SKM-1 (cell line): ENCODE data around the gene STUM.

Source experiments
- DNase-seq: peaks from one replicate; lab custom pipeline; 2025; ENCODE audit not compliant: unreplicated experiment; lab: John Stamatoyannopoulos, UW

STUM gene

DNA sequence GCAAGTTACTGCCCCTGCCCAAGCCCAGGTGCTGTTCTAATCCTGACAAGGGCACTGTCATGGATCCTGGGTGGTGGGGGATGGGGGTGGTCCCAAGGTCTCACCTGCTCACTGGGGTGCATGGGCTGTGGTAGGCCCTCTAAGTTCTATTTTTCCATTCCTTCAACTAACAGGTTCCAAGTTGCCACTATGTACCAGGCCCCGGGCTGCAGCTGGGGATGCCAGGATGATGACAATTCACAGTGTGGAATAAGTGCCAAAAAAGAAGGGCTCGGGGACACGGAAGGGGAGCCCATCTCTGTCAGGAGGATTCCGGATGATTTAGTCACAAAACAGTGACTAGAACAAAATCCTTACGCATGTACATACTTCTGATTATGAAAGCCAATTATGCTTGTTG lies 76.0 kb downstream of the STUM start:
- no peak for DNase-seq

DNA sequence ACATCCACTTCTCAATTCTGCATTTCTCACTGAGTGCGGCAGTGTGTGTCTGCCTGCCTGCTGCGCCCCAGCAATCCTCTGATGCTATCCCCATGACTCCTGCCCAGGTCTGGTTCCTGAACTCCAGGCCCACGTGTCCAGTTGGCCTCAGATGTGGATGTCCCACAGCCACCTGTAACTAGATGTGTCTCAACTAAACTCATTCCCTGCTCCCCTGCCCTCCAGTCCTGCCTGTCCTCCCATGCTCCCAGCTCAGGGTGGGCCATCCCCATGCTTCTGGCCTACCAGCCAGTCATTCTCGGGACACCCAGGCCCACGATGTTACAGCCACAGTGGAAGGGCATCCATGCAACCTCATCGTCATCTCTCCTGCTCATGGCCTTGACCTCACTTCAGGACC lies 76.8 kb downstream of the STUM start:
- DNase-seq: no peak

DNA sequence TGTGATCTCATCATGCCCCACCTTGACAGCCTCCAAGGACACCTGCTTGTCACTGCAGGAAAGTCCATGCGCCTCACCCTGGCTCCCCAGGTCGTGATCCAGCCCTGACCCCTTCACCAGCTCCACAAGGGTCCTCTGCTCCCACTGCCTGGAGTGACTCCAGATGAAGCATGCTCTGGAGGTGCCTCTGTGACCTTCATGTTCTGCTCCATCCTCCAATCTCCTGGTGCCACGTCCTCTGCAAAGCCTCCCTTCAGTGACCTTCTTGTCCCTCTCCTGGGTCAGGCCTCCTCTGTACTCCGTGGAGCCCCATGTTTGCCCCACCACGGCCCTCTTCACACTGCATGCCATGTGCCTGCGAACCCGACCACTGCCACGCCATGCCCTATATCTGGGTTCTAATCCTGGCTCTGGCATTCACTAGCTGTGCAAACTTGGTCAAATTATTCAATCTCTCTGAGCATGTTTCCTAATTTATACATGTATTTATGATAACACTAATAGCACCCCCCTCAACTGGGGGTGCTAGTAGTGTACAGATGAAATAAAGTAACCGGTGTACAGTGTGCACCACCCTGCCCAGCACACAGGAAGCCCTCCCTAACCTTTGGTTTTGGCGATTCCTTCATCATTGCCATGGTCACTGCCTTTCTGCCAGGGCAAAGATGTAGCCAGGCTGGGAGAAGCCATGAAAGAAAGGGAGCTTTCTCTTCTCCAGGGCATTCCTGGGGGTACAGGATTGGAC lies 77.4 kb downstream of the STUM start:
- DNase-seq: no peak

DNA sequence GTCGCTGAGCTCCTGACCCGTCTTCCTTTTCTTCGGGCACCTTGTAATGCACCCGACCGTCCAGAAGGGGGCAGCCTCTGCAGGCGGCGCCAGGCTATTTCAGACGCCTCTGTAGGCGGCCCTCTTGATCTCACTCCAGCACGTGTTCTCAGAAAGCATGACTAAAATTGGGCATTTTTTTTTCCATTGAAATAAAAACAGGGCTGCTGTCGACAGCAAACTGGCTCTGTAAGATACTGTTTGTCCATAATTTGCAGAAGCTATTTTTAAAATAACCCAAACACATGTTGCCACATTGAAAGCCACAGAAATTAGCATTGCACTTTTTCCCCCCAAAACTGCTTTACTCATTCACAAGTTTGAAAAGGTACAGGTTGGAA lies 78.0 kb downstream of the STUM start:
- DNase-seq: peak; percentile 82

DNA sequence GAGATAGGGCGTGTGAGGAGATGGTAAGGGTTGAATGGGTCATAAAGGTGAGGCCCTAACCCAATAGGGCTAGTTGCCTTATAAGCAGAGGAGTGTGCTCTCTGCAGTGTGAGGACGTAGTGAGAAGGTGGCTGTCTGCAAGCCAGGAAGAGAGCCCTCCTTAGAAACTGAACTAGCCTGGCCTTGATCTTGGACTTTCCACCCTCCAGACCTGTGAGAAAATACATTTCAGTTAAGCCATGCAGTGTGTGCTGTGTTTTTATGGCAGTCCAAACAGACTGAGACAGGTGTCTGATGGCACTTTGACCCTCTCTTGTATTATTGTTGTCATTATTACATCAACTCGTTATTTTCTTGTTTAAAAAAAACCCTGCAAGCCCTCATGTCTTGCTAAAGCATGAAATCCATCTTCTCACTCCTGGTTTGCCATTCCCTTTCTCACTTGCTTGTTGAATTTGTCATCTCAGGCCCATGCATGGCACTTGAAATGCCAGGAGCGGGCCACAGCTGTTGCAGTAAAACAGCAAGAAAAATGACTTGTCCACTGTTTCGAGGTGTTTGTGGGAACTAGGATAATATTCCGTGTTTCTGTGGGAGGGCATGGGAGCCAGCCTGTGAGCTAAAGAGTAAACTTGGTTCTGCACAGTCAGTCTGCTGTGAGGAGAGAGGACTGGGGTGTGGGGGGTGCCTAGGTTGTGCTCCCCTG lies 78.6 kb downstream of the STUM start:
- no peak for DNase-seq

DNA sequence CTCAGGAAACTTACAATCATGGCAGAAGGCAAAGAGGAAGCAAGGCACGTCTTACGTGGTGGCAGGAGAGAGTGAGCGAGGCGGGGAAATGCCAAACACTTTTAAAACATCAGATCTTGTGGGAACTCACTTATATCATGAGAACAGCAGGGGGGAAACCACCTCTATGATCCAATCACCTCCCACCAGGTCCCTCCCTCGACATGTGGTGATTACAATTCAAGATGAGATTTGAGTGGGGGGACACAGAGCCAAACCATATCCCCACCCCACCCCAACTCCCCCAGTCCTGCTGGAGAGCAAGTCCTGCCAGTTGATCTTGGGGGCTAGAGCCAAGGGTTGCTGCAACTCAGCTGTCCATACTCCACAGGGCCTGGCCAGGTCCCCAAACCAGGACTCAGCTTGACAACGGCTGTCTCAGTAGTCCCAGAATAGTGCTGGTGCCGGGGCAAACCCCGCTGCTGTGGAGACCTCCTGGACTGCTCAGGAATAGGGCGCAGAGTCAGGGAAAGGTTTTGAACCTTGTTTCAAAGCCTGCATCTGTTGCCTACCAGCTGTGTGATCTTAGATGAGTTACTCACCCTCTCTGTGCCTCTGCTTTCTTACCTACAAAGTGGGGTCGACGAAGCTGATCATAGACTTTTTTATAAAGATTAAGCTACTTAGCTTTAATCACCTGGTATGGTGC lies 79.5 kb downstream of the STUM start:
- DNase-seq: no peak

DNA sequence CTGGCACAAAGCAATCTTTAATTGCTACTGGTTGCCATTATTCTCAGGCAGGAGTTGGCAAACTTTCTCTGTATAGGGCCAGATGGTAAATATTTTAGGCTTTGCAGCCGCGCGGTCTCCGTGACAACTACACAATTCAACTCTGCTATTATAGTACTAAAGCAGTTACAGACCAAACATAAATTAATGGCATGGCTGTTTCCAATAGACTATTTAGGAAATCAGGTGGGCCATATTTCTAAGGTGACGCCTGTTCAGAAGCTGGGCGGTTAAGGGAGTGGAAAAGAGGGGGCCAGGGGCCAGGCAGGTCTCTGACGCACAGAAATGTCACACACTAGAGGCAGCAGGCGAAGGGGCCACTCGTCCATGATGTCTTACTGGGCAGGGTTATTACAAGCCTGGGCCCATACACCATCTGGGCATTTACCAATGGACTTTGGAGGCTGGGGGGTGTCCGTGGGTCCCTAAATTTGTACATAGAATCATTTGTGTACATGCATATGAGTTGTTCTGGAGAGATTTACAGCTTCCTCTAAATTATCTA lies 80.1 kb downstream of the STUM start:
- DNase-seq: no peak

DNA sequence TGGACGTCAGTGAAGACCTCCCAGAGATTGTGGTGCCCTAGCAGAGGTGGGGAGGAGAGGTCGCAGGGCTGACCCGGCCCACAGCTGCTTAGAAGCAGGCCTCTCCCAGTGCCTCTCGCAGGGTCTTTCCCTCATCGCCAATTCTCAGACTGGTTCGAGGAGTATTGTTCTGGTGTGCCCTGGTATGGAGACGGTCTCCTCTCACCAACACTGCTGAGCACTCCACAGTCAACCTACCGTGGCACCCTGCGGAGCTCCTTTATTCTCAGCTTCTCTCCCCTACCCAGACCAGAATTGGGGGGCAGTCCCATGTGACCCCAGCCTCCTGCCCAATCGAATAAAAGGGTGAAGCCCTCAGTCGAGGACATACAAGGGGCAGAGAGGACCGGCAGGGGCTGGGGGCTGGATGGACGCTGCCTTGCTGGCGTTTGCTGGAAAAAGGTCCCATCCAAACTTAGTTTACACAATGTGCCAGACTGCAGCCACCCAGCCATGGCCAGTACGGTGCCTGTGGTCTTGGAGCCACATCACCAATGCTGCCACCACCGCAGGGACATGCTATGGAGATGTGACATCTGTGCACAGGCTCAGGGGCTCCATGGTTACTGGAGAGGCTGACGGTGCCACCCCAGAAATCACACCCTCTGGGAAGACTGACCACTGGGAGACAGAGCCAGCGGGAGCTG lies 80.8 kb downstream of the STUM start:
- DNase-seq: no peak

DNA sequence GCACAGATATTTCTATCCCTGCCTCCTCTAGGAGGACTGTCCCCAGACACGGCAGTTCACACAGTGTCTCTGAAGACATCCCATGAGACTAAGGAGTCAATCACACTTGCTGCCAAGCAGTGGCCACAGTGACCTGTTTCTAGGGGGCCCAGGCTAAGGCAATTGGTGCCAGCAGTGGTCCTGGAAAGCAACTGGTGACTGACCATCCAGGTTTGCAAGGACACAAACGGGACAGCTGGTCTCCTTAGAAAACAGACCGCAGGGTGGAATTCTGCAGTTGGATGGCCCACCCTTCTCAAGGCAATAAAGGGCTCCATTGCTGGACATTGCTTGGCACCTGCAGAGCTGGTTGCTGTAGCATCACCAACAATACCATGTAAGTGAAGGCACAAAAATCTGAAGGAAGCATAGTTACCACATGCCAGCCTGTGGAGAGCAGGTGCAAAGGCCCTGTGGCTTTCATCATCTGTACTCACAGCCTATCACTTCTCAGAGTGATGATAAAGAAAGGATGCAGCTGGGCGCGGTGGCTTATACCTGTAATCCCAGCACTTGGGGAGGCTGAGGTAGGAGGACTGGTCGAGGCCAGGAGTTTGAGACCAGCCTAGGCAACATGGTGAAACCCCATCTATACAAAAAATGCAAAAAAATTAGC lies 81.5 kb downstream of the STUM start:
- no peak for DNase-seq

DNA sequence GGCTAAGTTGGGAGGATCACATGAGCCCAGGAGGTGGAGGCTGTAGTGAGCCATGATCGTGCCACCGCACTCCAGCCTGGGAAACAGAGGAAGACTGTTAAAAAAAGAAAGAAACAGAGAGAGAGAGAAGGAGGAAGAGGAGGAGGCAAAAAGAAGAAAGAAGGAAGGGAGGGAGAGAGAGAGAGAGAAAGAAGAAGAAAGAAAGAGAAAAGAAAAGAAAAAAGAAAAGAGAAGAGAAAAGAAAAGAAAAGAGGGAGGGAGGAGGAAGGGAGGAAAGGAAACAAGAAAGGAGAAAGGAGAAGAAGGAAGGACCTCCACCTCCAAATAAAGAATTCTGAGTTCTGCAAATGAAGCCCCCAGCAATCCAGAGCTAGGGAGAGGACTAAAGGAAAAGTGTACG lies 82.0 kb downstream of the STUM start:
- DNase-seq: no peak

DNA sequence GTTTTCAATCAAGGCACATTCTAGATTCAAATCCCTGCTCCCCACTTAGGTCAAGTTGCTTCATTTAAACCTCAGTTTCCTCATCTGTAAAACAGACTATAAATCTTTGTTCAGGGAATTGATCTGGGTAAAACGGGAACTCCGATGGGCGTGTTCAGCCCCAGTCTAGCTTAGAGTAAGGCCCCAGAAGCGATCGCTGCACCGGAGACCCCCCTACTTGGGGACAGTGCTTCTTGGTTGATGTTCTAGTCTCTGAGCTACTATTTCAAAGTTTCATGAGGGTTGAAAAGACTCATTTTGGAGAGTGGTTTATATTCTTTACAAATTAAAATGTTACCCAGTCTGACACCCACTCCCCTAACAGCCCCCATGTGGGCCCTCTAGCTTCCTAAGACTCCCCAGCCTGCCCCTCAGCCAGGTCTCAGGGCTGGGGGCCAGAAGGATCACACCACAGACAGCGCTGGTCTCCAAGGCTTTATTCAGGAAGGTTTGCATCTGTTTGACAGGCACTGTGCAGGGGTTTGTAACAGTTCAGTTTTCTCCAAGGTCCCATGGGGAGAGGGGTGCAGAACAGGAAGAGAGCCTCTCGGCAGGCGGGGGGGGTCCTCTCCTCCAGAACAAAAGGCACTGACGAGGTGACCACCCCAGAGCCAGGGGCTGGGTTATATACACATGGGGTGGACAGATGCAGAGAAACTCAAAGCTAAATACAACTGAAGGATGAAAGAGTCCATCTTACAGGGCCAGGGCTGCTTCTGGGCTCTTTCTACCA lies 82.9 kb downstream of the STUM start:
- no peak for DNase-seq

DNA sequence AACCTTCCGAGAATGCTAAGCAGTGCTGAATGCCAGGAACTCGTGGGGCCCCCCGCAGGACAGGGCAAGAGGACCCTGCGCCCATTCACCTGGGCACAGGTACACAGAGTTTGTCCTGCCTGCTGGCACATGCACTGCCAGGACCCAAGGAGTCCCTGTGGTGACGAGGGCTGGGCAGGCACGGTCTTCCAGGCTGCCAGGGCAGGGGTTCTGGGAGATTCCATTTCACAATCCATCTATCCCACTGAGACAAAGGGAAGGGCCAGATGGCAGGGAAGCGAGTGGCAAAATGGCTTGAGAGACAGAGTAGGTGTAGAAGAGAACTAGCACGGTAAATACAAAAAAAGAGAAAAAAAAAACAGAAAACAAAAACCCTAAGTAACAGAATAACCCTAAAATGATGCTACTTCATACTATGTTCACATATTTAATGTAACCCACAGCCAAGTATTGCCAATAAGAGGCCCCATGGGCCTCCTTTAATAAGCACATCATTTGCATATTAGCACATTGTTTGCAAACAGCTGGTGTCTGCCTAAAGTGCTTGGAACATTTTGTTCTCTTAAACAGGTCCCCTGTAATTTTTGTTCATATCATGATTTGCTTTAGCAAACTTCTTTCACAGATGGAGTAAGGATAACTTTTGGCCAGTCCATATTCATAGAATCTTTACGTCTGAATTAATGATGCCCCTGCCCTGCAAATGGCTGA lies 83.8 kb downstream of the STUM start:
- DNase-seq: no peak

DNA sequence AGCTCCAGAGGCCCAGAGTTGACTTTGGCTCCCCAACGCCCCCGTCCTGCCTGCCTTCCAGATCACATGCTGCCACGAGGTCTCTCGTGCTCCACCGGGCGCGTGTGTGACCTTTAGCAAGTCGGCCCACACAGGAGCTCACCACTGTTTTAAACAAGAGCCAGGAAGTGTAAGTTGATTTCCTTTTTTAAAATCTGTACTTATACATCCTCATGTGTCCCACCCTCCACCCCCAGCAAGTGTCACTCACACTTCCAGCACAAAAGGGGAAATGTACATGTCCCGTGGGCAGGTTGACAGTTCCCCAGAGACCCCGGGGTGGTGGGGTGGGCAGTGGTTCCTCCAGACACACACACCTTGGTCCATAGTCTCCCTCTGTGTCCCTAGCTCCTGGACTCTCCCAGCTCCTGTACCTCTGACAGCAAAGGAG lies 84.4 kb downstream of the STUM start:
- no peak for DNase-seq

DNA sequence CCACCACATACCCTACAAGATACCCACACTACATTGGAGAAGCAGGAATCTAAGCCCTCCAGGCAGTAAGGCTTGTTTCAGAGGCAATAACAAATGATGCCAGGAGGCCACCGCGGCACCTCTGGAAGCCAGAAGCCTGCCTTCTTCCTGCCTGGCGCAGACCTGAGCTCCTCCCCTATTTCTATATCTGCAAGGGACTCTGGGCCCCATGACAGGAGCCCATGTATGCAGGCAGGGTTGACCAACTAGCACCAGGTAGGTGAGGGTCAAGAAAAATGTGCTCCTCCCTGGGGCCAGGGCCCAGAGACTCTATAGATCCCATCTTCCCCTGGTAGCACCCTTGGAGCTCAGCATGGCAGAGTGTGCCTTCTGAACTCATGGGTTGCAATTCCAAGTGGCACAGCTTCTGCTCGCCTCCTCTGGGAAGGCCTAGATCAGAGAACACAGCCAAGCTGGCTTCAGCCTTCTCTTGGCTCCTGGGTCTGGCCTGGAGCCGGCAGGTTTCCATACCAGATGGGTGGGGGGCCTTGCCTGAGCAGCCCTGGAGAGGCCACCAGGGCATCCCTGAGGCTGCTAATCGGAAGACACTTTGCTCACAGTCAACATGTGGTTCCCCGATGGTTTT lies 85.1 kb downstream of the STUM start:
- no peak for DNase-seq

DNA sequence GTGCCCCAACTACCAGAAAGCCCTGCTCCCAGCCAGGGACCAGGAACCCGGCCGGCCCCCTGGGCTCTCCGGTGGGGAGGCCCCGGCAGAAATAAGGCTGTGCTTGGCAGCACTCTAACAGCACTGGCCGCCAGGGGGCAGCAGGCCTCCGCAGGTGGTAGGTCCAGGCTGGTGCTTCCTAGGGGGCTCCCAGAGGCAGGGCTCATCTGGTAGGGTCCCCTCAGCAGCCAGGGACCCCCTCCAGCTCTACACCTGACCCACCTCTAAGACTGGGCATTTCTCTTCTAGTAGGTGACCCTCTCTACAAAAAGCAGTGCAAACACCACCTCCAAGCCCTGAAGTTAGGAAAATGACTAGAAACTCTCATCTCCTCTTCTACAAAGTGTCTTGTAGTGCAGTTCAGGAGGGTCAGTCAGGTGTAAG lies 85.6 kb downstream of the STUM start:
- DNase-seq: peak; percentile 52

DNA sequence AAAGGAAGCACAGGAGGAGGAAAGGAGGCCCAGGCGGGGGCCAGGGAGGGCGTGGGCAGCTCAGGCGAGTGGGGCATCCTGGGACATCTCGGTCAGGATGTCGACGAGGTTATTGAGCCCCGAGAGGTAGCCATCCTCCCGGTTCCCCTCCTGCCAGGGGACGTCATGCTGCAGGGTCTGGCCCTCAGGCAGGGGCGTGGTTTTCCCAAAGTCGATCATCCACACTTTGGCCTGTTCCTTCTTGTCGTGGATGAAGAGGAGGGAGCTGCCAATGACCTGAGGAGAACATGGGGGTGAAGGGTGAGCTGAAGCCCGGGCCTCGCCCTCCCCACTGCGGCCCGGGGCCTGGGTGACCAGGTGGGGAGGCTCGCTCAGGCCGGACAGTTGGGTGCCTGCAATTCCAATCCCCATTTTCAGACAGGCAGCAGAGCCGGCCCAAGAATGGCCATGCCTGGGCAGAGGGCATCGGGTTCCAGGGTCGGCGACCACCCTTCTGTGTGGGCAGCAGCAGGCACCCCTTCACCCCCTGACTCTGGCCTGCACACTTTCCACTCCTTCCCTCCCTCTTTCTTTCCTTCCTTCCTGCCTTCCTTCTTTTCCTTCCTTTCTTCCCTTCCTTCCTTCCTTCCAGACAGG lies 86.2 kb downstream of the STUM start:
- DNase-seq: no peak

DNA sequence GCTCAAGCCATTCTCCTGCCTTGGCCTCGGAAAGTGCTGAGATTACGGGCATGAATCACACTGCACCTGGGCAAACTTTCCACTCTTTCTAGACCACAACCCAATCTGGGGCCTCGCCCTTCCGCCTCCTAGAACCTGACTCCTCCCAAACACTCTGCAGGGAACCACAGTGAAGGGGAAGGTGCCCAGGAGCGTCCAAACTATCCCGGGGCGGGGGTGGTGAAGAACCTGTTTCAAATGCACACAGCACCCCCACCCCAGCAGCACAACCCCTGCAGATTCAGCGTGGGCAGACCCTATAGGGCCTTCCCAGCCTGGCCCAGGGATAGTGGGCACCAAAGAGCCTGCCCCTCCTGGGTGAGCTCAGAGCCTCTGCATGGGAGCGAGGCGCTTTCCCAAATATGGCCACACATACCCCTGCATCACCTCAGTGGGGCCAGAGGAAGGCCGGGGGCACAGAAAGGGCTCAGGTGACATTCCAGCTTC lies 86.9 kb downstream of the STUM start:
- DNase-seq: no peak

DNA sequence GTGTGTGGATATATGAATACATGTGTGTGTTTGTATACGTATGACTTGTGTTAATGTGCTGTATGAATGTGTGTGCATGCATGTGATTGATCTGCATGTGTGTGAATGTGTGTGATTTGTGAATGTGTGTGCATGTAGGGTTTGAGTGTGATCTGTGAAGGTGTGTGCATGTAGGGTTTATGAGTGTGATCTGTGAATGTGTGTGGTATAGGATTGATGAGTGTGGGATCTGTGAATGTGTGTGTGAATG lies 88.2 kb downstream of the STUM start:
- no peak for DNase-seq
